ENCODE measurements around the gene FXR1.

FXR1 gene

DNA sequence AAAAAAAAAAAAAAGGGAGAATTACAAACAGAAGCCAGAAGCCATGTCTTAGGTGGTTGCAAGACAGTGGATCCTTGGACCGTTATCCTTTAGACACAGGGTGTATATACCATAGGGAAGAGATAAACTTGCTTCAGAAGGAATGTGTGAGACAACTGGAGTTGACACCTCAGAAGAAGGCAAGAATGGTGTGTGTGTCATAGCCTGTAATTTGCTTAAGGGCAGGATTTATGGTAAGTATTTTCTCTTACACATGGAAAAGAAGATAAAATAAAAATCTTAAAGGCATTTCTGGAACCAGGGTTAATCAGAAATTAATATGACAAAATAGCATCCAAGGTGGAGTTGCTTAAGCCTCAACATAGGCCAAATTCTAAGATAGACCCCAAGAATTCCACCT lies 96.3 kb downstream of the FXR1 start:
- Histone ChIP-seq H3K4me1 (ENCODE audit: insufficient read depth, poor library complexity, severe bottlenecking) (no peaks in the 10 kb centered on the region), H3K27ac (ENCODE audit: poor library complexity, severe bottlenecking) (no peak overlapping the region), H3K4me3 (ENCODE audit: severe bottlenecking) (no peak overlapping the region), H3K36me3 (ENCODE audit: low read depth) (no peaks in the 10 kb centered on the region), H3K27me3 (ENCODE audit: insufficient read depth, poor library complexity, severe bottlenecking) (no peaks in the 10 kb centered on the region), H3K9me3 (ENCODE audit: severe bottlenecking) (no peaks in the 10 kb centered on the region)
- no peak for ATAC-seq (ENCODE audit: low read depth)
- TF ChIP-seq, protein P1, sequence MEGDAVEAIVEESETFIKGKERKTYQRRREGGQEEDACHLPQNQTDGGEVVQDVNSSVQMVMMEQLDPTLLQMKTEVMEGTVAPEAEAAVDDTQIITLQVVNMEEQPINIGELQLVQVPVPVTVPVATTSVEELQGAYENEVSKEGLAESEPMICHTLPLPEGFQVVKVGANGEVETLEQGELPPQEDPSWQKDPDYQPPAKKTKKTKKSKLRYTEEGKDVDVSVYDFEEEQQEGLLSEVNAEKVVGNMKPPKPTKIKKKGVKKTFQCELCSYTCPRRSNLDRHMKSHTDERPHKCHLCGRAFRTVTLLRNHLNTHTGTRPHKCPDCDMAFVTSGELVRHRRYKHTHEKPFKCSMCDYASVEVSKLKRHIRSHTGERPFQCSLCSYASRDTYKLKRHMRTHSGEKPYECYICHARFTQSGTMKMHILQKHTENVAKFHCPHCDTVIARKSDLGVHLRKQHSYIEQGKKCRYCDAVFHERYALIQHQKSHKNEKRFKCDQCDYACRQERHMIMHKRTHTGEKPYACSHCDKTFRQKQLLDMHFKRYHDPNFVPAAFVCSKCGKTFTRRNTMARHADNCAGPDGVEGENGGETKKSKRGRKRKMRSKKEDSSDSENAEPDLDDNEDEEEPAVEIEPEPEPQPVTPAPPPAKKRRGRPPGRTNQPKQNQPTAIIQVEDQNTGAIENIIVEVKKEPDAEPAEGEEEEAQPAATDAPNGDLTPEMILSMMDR (IDR thresholded peaks at IDR 0.05; ENCODE audit: poor library complexity, severe bottlenecking), result no peak
- no peak for DNase-seq (ENCODE audit: low spot score)

DNA sequence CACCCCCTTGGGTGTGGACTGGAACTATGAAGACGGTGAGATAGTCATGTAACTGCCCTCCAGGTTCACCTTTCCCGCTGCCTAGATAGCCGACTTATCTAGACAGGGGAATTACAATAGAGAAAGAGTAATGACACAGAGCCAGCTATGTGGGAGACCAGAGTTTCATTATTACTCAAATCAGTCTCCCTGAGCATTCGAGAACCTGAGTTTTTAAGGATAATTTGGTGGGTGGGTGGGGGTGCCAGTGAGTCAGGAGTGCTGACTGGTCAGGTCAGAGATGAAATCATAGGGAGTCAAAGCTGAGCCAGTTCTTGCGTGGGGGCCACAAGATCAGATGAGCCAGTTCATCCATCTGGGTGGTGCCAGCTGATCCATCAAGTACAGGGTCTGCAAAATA lies 96.8 kb downstream of the FXR1 start:
- Histone ChIP-seq H3K27ac (ENCODE audit: poor library complexity, severe bottlenecking) (no peak overlapping the region), H3K27me3 (ENCODE audit: insufficient read depth, poor library complexity, severe bottlenecking) (no peaks in the 10 kb centered on the region), H3K4me3 (ENCODE audit: severe bottlenecking) (no peak overlapping the region), H3K9me3 (ENCODE audit: severe bottlenecking) (no peaks in the 10 kb centered on the region), H3K36me3 (ENCODE audit: low read depth) (no peaks in the 10 kb centered on the region), H3K4me1 (ENCODE audit: insufficient read depth, poor library complexity, severe bottlenecking) (no peaks in the 10 kb centered on the region)
- no peak for DNase-seq (ENCODE audit: low spot score)
- no peak for ATAC-seq (ENCODE audit: low read depth)
- TF ChIP-seq, protein P1 (IDR thresholded peaks at IDR 0.05; ENCODE audit: poor library complexity, severe bottlenecking), result no peak

DNA sequence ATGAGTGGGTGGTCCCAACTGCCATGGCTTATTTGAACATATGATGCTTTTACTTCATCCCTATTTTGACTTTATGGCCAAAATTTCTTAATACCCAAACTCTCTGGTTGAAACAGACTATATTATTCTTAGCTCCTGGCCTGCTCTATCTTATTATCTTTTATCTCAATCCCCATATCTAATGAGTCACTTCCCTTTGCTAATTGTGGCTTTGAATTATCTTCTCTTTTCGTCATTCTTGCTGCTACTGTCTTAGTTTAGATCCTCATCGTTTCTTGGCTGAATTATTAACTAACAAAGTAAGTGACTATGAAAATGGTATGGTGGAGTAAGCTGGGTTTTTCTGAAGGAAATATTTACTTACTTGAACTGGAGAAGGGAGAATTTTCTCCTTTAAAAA lies 105.2 kb downstream of the FXR1 start:
- DNase-seq (ENCODE audit: low spot score), result no peak
- H3K9me3 ChIP-seq (ENCODE audit: severe bottlenecking), result no peaks in the 10 kb centered on the region
- no peaks in the 10 kb centered on the region for H3K4me1 ChIP-seq (ENCODE audit: insufficient read depth, poor library complexity, severe bottlenecking)
- H3K27ac ChIP-seq (ENCODE audit: poor library complexity, severe bottlenecking), result no peak overlapping the region
- ATAC-seq (ENCODE audit: low read depth), result no peak
- no peak overlapping the region for H3K4me3 ChIP-seq (ENCODE audit: severe bottlenecking)
- TF ChIP-seq, protein P1 (IDR thresholded peaks at IDR 0.05; ENCODE audit: poor library complexity, severe bottlenecking), result no peak
- no peaks in the 10 kb centered on the region for H3K36me3 ChIP-seq (ENCODE audit: low read depth)
- no peaks in the 10 kb centered on the region for H3K27me3 ChIP-seq (ENCODE audit: insufficient read depth, poor library complexity, severe bottlenecking)

DNA sequence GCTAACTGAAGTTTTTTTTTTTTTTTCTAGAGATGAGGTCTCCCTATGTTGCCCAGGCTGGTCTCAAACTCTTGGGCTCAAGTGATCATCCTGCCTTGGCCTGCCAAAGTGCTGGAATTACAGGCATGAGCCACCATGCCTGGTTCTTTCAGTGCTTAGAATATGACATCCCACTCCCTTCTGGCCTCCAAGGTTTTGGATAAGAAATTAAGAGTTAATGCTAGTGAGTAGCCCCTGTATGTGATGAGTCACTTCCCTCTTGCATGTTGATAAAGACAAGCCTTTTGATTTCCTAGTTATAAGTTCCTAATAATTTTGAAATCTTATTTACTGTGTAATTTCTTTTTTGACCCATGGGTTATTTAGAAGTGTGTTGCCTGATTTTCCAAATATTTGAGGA lies 112.7 kb downstream of the FXR1 start:
- no peaks in the 10 kb centered on the region for H3K4me1 ChIP-seq (ENCODE audit: insufficient read depth, poor library complexity, severe bottlenecking)
- no peaks in the 10 kb centered on the region for H3K27me3 ChIP-seq (ENCODE audit: insufficient read depth, poor library complexity, severe bottlenecking)
- H3K9me3 ChIP-seq (ENCODE audit: severe bottlenecking), result no peaks in the 10 kb centered on the region
- no peak overlapping the region for H3K4me3 ChIP-seq (ENCODE audit: severe bottlenecking)
- no peak for ATAC-seq (ENCODE audit: low read depth)
- no peak overlapping the region for H3K27ac ChIP-seq (ENCODE audit: poor library complexity, severe bottlenecking)
- no peaks in the 10 kb centered on the region for H3K36me3 ChIP-seq (ENCODE audit: low read depth)
- no peak for DNase-seq (ENCODE audit: low spot score)
- TF ChIP-seq, protein P1 (IDR thresholded peaks at IDR 0.05; ENCODE audit: poor library complexity, severe bottlenecking), result no peak

DNA sequence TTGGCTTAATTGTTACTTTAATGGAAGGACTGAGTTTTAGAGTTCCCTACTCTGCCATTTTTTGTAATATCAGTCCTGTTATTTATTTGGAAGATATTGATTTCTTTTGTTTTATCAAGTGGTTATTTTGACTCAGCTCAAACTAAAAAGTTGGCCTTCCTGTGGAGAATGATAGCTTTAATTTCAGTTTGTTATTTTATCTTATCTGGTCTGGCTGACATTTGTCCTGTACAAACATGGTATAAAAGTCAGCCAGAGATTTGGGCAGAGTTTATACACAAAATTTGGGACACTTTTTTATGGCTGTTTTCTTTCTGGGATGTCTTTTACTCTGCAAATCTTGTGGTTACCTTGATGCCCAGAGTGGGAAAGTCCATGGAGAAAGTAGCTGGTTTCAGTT lies 118.5 kb downstream of the FXR1 start:
- TF ChIP-seq, protein P1 (IDR thresholded peaks at IDR 0.05; ENCODE audit: poor library complexity, severe bottlenecking), result no peak
- ATAC-seq (ENCODE audit: low read depth) (no peak), DNase-seq (ENCODE audit: low spot score) (no peak)
- H3K4me1 ChIP-seq (ENCODE audit: insufficient read depth, poor library complexity, severe bottlenecking), result no peaks in the 10 kb centered on the region
- no peaks in the 10 kb centered on the region for H3K27me3 ChIP-seq (ENCODE audit: insufficient read depth, poor library complexity, severe bottlenecking)
- no peaks in the 10 kb centered on the region for H3K36me3 ChIP-seq (ENCODE audit: low read depth)
- no peaks in the 10 kb centered on the region for H3K9me3 ChIP-seq (ENCODE audit: severe bottlenecking)
- H3K27ac ChIP-seq (ENCODE audit: poor library complexity, severe bottlenecking), result no peak overlapping the region
- H3K4me3 ChIP-seq (ENCODE audit: severe bottlenecking), result no peak overlapping the region
